GM06990 (cell line): ENCODE data around the gene ABCF1.
A peak's percentile ranks its signal among the peaks of the same experiment; 100 is the strongest.

Source experiments
- DNase-seq: peaks from one replicate; pipeline ENCODE4 v3.0.0-alpha.2; 2011; ENCODE audit not compliant: insufficient read length; ENCODE audit errors: extremely low read depth
- H3K27me3 ChIP-seq: replicated peaks from 2 replicates; pipeline ENCODE4 v1.6.0; 2011; ENCODE audit warnings: low read length; ENCODE audit not compliant: control insufficient read depth, insufficient read depth
- H3K36me3 ChIP-seq: 2 replicates; pipeline ENCODE4 v1.5.1; 2011; ENCODE audit warnings: low read length; ENCODE audit not compliant: control insufficient read depth, insufficient read depth
- H3K4me3 ChIP-seq: replicated peaks from 2 replicates; pipeline ENCODE4 v1.5.1; 2011; ENCODE audit warnings: low read depth, mild to moderate bottlenecking, control low read depth, low read length
- CTCF ChIP-seq: IDR thresholded peaks from 2 replicates; pipeline ENCODE4 v1.5.1; 2011; ENCODE audit warnings: low read length, control low read depth, mild to moderate bottlenecking, inconsistent platforms; ENCODE audit not compliant: insufficient read depth, poor library complexity, severe bottlenecking

ABCF1 gene

GRCh38 chr6:30619561-30619960 is 48.3 kb downstream of the ABCF1 start:
- no peak for TF ChIP-seq CTCF
- no peak for DNase-seq
- peaks cover 17% of the 10 kb centered on the region for H3K36me3 ChIP-seq
- H3K4me3 ChIP-seq = no peak overlapping the region
- H3K27me3 ChIP-seq = no peaks in the 10 kb centered on the region

DNA sequence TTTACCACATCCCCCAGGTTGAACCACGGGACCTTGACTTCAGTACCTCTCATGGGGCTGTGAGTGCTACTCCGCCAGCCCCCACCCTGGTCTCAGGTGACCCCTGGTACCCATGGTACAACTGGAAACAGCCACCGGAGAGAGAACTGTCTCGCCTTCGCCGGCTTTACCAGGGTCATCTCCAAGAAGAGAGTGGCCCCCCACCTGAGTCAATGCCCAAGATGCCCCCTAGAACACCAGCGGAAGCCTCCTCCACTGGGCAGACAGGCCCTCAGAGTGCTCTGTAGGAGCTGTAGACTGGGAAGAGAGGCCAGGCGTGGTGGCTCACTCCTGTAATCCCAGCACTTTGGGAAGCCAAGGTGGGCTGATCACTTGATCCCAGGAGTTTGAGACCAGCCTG is 54.3 kb downstream of the ABCF1 start:
- DNase-seq = no peak
- Histone ChIP-seq H3K36me3 (peaks cover 11% of the 10 kb centered on the region), H3K4me3 (no peak overlapping the region), H3K27me3 (no peaks in the 10 kb centered on the region)
- TF ChIP-seq CTCF = no peak

DNA sequence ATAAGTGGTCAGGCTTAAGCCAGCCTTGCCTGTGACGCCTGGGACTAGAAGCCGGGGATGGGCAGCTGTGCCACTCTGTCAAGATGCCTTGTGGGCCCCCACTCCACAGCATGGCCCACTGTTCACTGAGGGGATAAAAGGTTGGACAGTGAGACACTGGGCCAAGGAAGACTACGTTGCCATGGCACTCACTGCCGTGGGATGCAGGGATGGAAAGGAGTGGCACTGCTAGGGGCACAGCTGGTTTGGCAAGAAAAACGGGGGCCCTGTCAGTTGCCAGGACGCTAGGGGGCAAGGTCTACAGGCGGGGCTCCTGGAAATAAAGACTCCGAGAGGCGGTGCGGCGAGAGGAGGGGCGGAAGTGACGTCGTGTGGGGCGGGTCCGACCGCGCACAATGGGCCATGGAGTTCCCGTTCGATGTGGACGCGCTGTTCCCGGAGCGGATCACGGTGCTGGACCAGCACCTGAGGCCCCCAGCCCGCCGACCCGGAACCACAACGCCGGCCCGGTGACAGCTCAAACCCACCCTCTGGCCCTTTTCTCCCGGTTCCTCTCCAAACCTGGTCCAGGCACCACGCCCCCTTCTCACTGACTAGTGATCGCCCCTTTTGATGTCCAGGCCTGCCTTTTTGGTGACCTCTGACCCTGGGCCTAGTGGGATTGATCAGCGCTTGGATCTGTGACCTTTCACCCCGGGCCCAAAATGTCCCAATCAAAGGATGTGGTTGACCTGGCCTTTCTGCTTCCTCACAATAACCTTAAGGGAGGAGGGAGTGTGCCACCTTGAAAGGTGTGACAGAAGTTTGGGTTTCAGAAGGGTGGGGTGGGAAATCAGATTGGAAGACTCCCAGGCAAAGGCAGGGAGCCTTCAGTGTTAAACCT is 55.5 kb downstream of the ABCF1 start, which contains the start of gene ATAT1:
Gene ATAT1, plus strand, starts transcription at position 391 of the 883 bp plus-strand sequence.
- DNase-seq = peak; percentile 84
- Histone ChIP-seq H3K27me3 (no peaks in the 10 kb centered on the region), H3K36me3 (peaks cover 11% of the 10 kb centered on the region), H3K4me3 (peak within 1 kb of the TSS; percentile 73)
- peak; percentile 55 for TF ChIP-seq CTCF

DNA sequence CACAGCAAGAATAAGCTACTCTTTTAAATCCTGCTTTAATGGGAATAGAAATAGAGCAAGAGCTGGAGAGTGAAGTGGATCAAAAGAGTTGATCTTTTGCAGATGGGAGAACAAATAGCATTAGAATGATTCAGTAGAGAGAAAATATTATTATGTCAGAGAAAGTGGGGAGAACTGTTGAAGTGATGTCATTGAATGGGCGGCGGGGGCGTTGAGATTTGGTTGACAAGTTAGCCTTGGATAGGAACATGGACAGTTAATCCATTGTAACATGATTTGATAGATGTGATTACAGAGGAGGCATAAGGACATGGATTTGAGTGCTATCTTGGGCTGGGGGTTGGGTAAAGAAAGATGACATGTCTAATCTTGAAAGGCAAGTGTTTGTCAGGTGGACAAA is 64.6 kb downstream of the ABCF1 start:
- no peak for TF ChIP-seq CTCF
- Histone ChIP-seq H3K27me3 (no peaks in the 10 kb centered on the region), H3K4me3 (no peak overlapping the region), H3K36me3 (peaks cover 2% of the 10 kb centered on the region)
- DNase-seq = no peak

GRCh38 chr6:30640481-30640880 is 69.2 kb downstream of the ABCF1 start:
- no peak overlapping the region for H3K4me3 ChIP-seq
- TF ChIP-seq CTCF = no peak
- H3K36me3 ChIP-seq = peaks cover 10% of the 10 kb centered on the region
- no peak for DNase-seq
- H3K27me3 ChIP-seq = no peaks in the 10 kb centered on the region
